ENCODE data around the gene NTM.

GRCh38 chr11:131857246-131857645, 486.8 kb downstream of the NTM start:
- TF ChIP-seq CTCF (IDR thresholded peaks at IDR 0.05 in 2 of 3, conservative IDR thresholded peaks at IDR 0.05 in 1 of 3; ENCODE audit: borderline replicate concordance in 1 of 3, insufficient read depth in 1 of 3, low read depth in 2 of 3, low read length in 2 of 3) (no peak), ATF3 (IDR thresholded peaks at IDR 0.05) (no peak), ZNF274 (IDR thresholded peaks at IDR 0.05; ENCODE audit: low read depth, low read length) (no peak), POLR2A (IDR thresholded peaks at IDR 0.05; ENCODE audit: borderline replicate concordance, extremely low read depth, insufficient read depth, insufficient read length) (no peak), CBX3 (IDR thresholded peaks at IDR 0.05; ENCODE audit: low read depth) (no peak), RAD21 (IDR thresholded peaks at IDR 0.05; ENCODE audit: low read depth) (no peak), YY1 (IDR thresholded peaks at IDR 0.05; ENCODE audit: extremely low read depth, insufficient replicate concordance, low read depth, low read length) (no peak), EZH2 (IDR thresholded peaks at IDR 0.05) (no peak), POLR2AphosphoS5 (IDR thresholded peaks at IDR 0.05; ENCODE audit: low read depth, low read length) (no peak), REST (IDR thresholded peaks at IDR 0.05; ENCODE audit: low read depth) (no peak), SIN3A (IDR thresholded peaks at IDR 0.05; ENCODE audit: low read depth) (no peak), FOSL1 (IDR thresholded peaks at IDR 0.05; ENCODE audit: low read depth) (no peak), EGR1 (IDR thresholded peaks at IDR 0.05; ENCODE audit: low read depth) (no peak)

Data from HCT116 (cell line).